H1 (cell line): Measurements from ENCODE around the gene SLC6A7. TPM values are rescaled to one million over a fixed set of nuclear protein-coding genes. Genes with fewer than 3 reads are reported as not detected.
A peak's percentile ranks its signal among the peaks of the same experiment; 100 is the strongest.

Experiments used
- CTCF ChIA-PET: fragments of 300-600 bp; sonication (Branson Sonifier 250); formaldehyde crosslinking; loops from one replicate; lab custom pipeline; 2021; ENCODE audit not compliant: partially characterized antibody; lab: Charles Lee
- POLR2A ChIA-PET: fragments of 300-600 bp; sonication (Branson Sonifier 250); formaldehyde crosslinking; loops from one replicate; lab custom pipeline; 2021; ENCODE audit warnings: inconsistent platforms; ENCODE audit not compliant: partially characterized antibody; lab: Charles Lee
- DNase-seq, 2 experiments: peaks; one replicate each; pipeline versions ENCODE4 v3.0.0 to v3.0.0-alpha.2; 2010 to 2022; ENCODE audit warnings: low spot score in 2 of 2, low read depth in 1 of 2, mixed read lengths in 1 of 2
- FAIRE-seq: peaks from 2 replicates; lab custom pipeline; 2011; peaks lifted over from hg19 to GRCh38; lab: Jason Lieb, UNC
- H2AFZ ChIP-seq: 2 replicates; pipeline ENCODE4 v1.8.1; 2012; ENCODE audit warnings: low read length, inconsistent platforms
- H2AK5ac ChIP-seq: 2 replicates; pipeline ENCODE4 v1.6.1; 2013; ENCODE audit warnings: low read depth, low read length
- H2BK120ac ChIP-seq: replicated peaks from 2 replicates; pipeline ENCODE3; 2013; ENCODE audit warnings: low read depth, low read length, inconsistent platforms
- H2BK12ac ChIP-seq: 2 replicates; pipeline ENCODE4 v1.6.1; 2013; ENCODE audit warnings: low read depth, low read length
- H2BK15ac ChIP-seq: 2 replicates; pipeline ENCODE4 v1.6.1; 2013; ENCODE audit warnings: low read length
- H2BK20ac ChIP-seq: 2 replicates; pipeline ENCODE4 v1.6.1; 2013; ENCODE audit warnings: low read length
- H2BK5ac ChIP-seq: 2 replicates; pipeline ENCODE4 v1.6.1; 2013; ENCODE audit warnings: low read depth, low read length
- H3K14ac ChIP-seq: 2 replicates; pipeline ENCODE4 v1.6.1; 2013; ENCODE audit warnings: inconsistent platforms; ENCODE audit not compliant: insufficient read length
- H3K18ac ChIP-seq: 2 replicates; pipeline ENCODE4 v1.6.1; 2013; ENCODE audit warnings: low read length; ENCODE audit errors: extremely low read depth
- H3K23ac ChIP-seq: 2 replicates; pipeline ENCODE4 v1.6.1; 2013; ENCODE audit warnings: inconsistent platforms; ENCODE audit not compliant: insufficient read length
- H3K23me2 ChIP-seq: 2 replicates; pipeline ENCODE4 v1.6.1; 2013; ENCODE audit warnings: low read depth, low read length
- H3K27ac ChIP-seq: 2 replicates; pipeline ENCODE4 v1.6.1; 2011; ENCODE audit warnings: low read depth, low read length, inconsistent platforms
- H3K27me3 ChIP-seq, 4 experiments: replicated peaks in 1 of 4; 1 replicate in 1 of 4; 2 replicates in 3 of 4; pipeline versions ENCODE4 v1.6.1 to v1.8.1; 2011 to 2013; ENCODE audit warnings: low read length in 3 of 4, mild to moderate bottlenecking in 3 of 4, inconsistent platforms in 2 of 4, mixed read lengths in 2 of 4, moderate library complexity in 1 of 4; ENCODE audit not compliant: control insufficient read depth in 3 of 4, insufficient read depth in 3 of 4; ENCODE audit errors: extremely low read depth in 1 of 4
- H3K36me3 ChIP-seq, 4 experiments: 2 replicates each; pipeline versions ENCODE4 v1.6.1 to v1.8.1; 2011 to 2013; ENCODE audit warnings: mild to moderate bottlenecking in 4 of 4, low read length in 3 of 4, moderate library complexity in 2 of 4, control low read depth in 1 of 4, inconsistent platforms in 1 of 4; ENCODE audit not compliant: insufficient read depth in 4 of 4, control insufficient read depth in 2 of 4
- H3K4ac ChIP-seq: replicated peaks from 2 replicates; pipeline ENCODE3; 2013; ENCODE audit warnings: low read length, low read depth, mixed read lengths, inconsistent platforms; ENCODE audit not compliant: insufficient read length
- H3K4me1 ChIP-seq, 4 experiments: replicated peaks in 1 of 4; 1 replicate in 1 of 4; 2 replicates in 3 of 4; pipeline versions ENCODE4 v1.6.1 to v1.8.1; 2011 to 2013; ENCODE audit warnings: low read length in 3 of 4, inconsistent platforms in 2 of 4, mixed read lengths in 1 of 4; ENCODE audit not compliant: insufficient read depth in 4 of 4, control insufficient read depth in 3 of 4
- H3K4me2 ChIP-seq, 2 experiments: 2 replicates each; pipeline versions ENCODE4 v1.6.1 to v1.8.1; 2011 to 2013; ENCODE audit warnings: low read depth in 2 of 2, low read length in 2 of 2, control low read depth in 1 of 2, inconsistent platforms in 1 of 2, mild to moderate bottlenecking in 1 of 2; ENCODE audit not compliant: insufficient read depth in 1 of 2
- H3K4me3 ChIP-seq, 4 experiments: fragments of 200-600, 300-600 bp in 1 of 4; sonication (generic), shearing (Covaris generic), sonication (Bioruptor Twin) in 1 of 4; 2 replicates each; pipeline versions ENCODE4 v1.5.1 to v1.8.1; 2011 to 2016; ENCODE audit warnings: low read length in 4 of 4, low read depth in 3 of 4, control low read depth in 2 of 4, inconsistent platforms in 2 of 4, mild to moderate bottlenecking in 2 of 4, mixed read lengths in 1 of 4, moderate library complexity in 1 of 4; ENCODE audit not compliant: insufficient read depth in 2 of 4; ENCODE audit errors: extremely low read depth in 1 of 4
- H3K56ac ChIP-seq: replicated peaks from 2 replicates; pipeline ENCODE3; 2013; ENCODE audit warnings: low read depth, mild to moderate bottlenecking, mixed read lengths, low read length, inconsistent platforms; ENCODE audit not compliant: insufficient read length
- H3K79me1 ChIP-seq: 2 replicates; pipeline ENCODE4 v1.6.1; 2013; ENCODE audit warnings: low read depth, low read length, control low read depth
- H3K79me2 ChIP-seq, 2 experiments: 2 replicates each; pipeline versions ENCODE4 v1.6.1 to v1.8.1; 2012 to 2013; ENCODE audit warnings: low read length in 2 of 2, mild to moderate bottlenecking in 2 of 2, inconsistent platforms in 1 of 2; ENCODE audit not compliant: insufficient read depth in 2 of 2, control insufficient read depth in 1 of 2
- H3K9ac ChIP-seq, 4 experiments: replicated peaks in 1 of 4; 1 replicate in 1 of 4; 2 replicates in 3 of 4; pipeline versions ENCODE4 v1.6.1 to v1.8.1; 2011 to 2013; ENCODE audit warnings: low read depth in 3 of 4, low read length in 3 of 4, control low read depth in 2 of 4, mild to moderate bottlenecking in 2 of 4, moderate library complexity in 2 of 4, inconsistent platforms in 1 of 4; ENCODE audit errors: extremely low read depth in 1 of 4
- H3K9me3 ChIP-seq, 2 experiments: 2 replicates each; pipeline versions ENCODE4 v1.6.1 to v1.8.1; 2012 to 2013; ENCODE audit warnings: mild to moderate bottlenecking in 2 of 2, moderate library complexity in 2 of 2, control low read depth in 1 of 2, inconsistent platforms in 1 of 2, low read depth in 1 of 2, low read length in 1 of 2, mixed read lengths in 1 of 2; ENCODE audit not compliant: insufficient read depth in 2 of 2
- H4K20me1 ChIP-seq, 2 experiments: replicated peaks in 1 of 2; 2 replicates each; pipeline versions ENCODE3 to v1.8.1; 2011 to 2013; ENCODE audit warnings: inconsistent platforms in 2 of 2, low read length in 2 of 2, mild to moderate bottlenecking in 1 of 2; ENCODE audit not compliant: insufficient read depth in 2 of 2, control insufficient read depth in 1 of 2
- H4K5ac ChIP-seq: 2 replicates; pipeline ENCODE4 v1.6.1; 2013; ENCODE audit warnings: low read length, low read depth, mixed read lengths, inconsistent platforms; ENCODE audit not compliant: insufficient read length
- H4K8ac ChIP-seq: 2 replicates; pipeline ENCODE4 v1.8.0; 2013; ENCODE audit warnings: mild to moderate bottlenecking, moderate library complexity, low read length, inconsistent platforms; ENCODE audit not compliant: insufficient read depth; ENCODE audit errors: extremely low read depth
- H4K91ac ChIP-seq: replicated peaks from 2 replicates; pipeline ENCODE3; 2013; ENCODE audit warnings: low read length, mixed read lengths, inconsistent platforms; ENCODE audit not compliant: insufficient read length
- ASH2L ChIP-seq: fragments of 200-600, 300-600 bp; sonication (generic); IDR thresholded peaks from one replicate; pipeline ENCODE4 v1.7.1; 2017; ENCODE audit warnings: low read length
- BRCA1 ChIP-seq: IDR thresholded peaks from 2 replicates; pipeline ENCODE4 v1.6.1; 2012; ENCODE audit warnings: low read depth, low read length, improper control_type of control experiment
- CBX8 ChIP-seq: fragments of 300-800, 300-1000 bp; sonication (generic); IDR thresholded peaks from 2 replicates; pipeline ENCODE4 v1.7.1; 2016; ENCODE audit warnings: low read depth, low read length, borderline replicate concordance
- FOSL1 ChIP-seq: IDR thresholded peaks from 2 replicates; pipeline ENCODE4 v1.6.1; 2011; ENCODE audit warnings: mild to moderate bottlenecking, low read depth, low read length, moderate library complexity; ENCODE audit not compliant: insufficient read depth
- GABPA ChIP-seq: IDR thresholded peaks from 2 replicates; pipeline ENCODE4 v1.6.1; 2011; ENCODE audit warnings: mild to moderate bottlenecking, low read length, moderate library complexity, borderline replicate concordance; ENCODE audit not compliant: insufficient read depth
- NANOG ChIP-seq: IDR thresholded peaks from 2 replicates; pipeline ENCODE4 v1.6.1; 2011; ENCODE audit warnings: low read length, low read depth, mild to moderate bottlenecking, inconsistent platforms; ENCODE audit not compliant: insufficient read depth, poor library complexity, severe bottlenecking
- POLR2A ChIP-seq, 2 experiments: IDR thresholded peaks; 1 replicate in 1 of 2; 2 replicates in 1 of 2; pipeline ENCODE4 v1.6.1; 2011; ENCODE audit warnings: low read depth in 2 of 2, low read length in 2 of 2, mild to moderate bottlenecking in 2 of 2; ENCODE audit errors: control extremely low read depth in 1 of 2
- POU5F1 ChIP-seq: IDR thresholded peaks from 2 replicates; pipeline ENCODE4 v1.6.1; 2011; ENCODE audit warnings: low read depth, mild to moderate bottlenecking, low read length, moderate library complexity
- RFX5 ChIP-seq: IDR thresholded peaks from 2 replicates; pipeline ENCODE4 v1.6.1; 2011; ENCODE audit warnings: low read depth, low read length, improper control_type of control experiment, borderline replicate concordance
- SAP30 ChIP-seq: fragments of 300-600 bp; sonication (generic); IDR thresholded peaks from 2 replicates; pipeline ENCODE4 v1.7.1; 2012; ENCODE audit warnings: low read length, moderate library complexity, mild to moderate bottlenecking, inconsistent platforms; ENCODE audit not compliant: insufficient read depth, insufficient replicate concordance
- SIX5 ChIP-seq: IDR thresholded peaks from 2 replicates; pipeline ENCODE4 v1.6.1; 2011; ENCODE audit warnings: mild to moderate bottlenecking, low read depth, low read length
- SP1 ChIP-seq: IDR thresholded peaks from 2 replicates; pipeline ENCODE4 v1.6.1; 2011; ENCODE audit warnings: low read depth, low read length
- SP2 ChIP-seq: IDR thresholded peaks from 2 replicates; pipeline ENCODE4 v1.6.1; 2012; ENCODE audit warnings: mild to moderate bottlenecking, low read length, inconsistent platforms
- TEAD4 ChIP-seq: IDR thresholded peaks from 2 replicates; pipeline ENCODE4 v1.6.1; 2012; ENCODE audit warnings: low read depth, low read length, inconsistent platforms, mixed read lengths
- WGBS, 2 experiments: shearing (Covaris generic) in 1 of 2; methylation state at CpG; one replicate each; pipeline versions ENCODE4 v1.1.6 to v1.1.7; 2013 to 2015; ENCODE audit warnings: low lambda C conversion rate in 2 of 2, mixed read lengths in 2 of 2, inconsistent platforms in 1 of 2, low coverage in 1 of 2, missing lambda C conversion rate in 1 of 2; ENCODE audit not compliant: insufficient replicate concordance in 2 of 2, insufficient coverage in 1 of 2, insufficient read length in 1 of 2; ENCODE audit errors: extremely low coverage in 1 of 2, missing lambda C conversion rate in 1 of 2; 5-methylcytosine and 5-hydroxymethylcytosine counted together
- polyA plus RNA-seq, 7 experiments: library from polyadenylated mRNA; depleted of rRNA in 3 of 7; stranded (reverse) in 5 of 7; unstranded in 2 of 7; fragments of >200 nt in 5 of 7; fragments of 200-250 nt in 2 of 7; gene quantifications; 1 replicate in 5 of 7; 2 replicates in 1 of 7; 4 replicates in 1 of 7; pipeline versions ENCODE4 v1.2.1 to v1.2.3, GENCODE V29; 2011 to 2013; ENCODE audit warnings: missing spikeins in 2 of 7, mixed read lengths in 2 of 7
- total RNA-seq: library from RNA; stranded (reverse); fragmentation: NEBNext Ultra II Directional; extraction: Animal tissue kit (Norgen Biotek cat#: 25700); gene quantifications from 2 replicates; pipeline ENCODE4 v1.2.1, GENCODE V29; 2021

The SLC6A7 gene
- total and polyA plus RNA-seq, 2 of the 8 experiments (the other 6 are each of a cell fraction or from before 2014, with no cell fraction given), result 0.07 to 0.12 TPM

GRCh38 chr5:150188146-150188842 lies 1.6 kb upstream of the SLC6A7 start:
- Histone ChIP-seq H2AK5ac (0 out of 2 replicates have a peak overlapping the region, but pooled peaks have one; percentile 5), H3K9ac (no peak overlapping the region), H4K8ac (no peak overlapping the region), H3K4me1 (peaks cover 4 to 26% (median 8%) of the 10 kb centered on the region in 4 experiments), H3K36me3 (no peaks in the 10 kb centered on the region), H3K14ac (no peak overlapping the region), H3K23ac (no peak overlapping the region), H3K23me2 (peaks cover 6% of the 10 kb centered on the region; the same call in 1 of the 2 replicates), H4K5ac (no peak overlapping the region), H3K27me3 (peaks cover 29 to 65% (median 60%) of the 10 kb centered on the region in 4 experiments), H3K18ac (no peak overlapping the region), H4K20me1 (peaks cover 1 to 3% of the 10 kb centered on the region in 2 experiments), H3K4me2 (no peak overlapping the region), H2BK20ac (no peak overlapping the region), H3K79me2 (no peaks in the 10 kb centered on the region), H2BK120ac (no peak overlapping the region), H2BK12ac (no peak overlapping the region), H2BK5ac (no peak overlapping the region), H3K27ac (no peak overlapping the region), H3K9me3 (no peaks in the 10 kb centered on the region), H2AFZ (no peak overlapping the region), H3K56ac (no peak overlapping the region), H3K79me1 (no peaks in the 10 kb centered on the region), H3K4me3 (no peak overlapping the region), H4K91ac (no peak overlapping the region), H3K4ac (no peak overlapping the region), H2BK15ac (no peak overlapping the region)
- 89% methylated on average over 3 of the region's 3 CpGs; no CpG with 5 or more reads in 1 of the 2 experiments for WGBS, 2 experiments
- no peak for DNase-seq
- no peak for FAIRE-seq
- CTCF ChIA-PET, result interaction anchor here (0.5 to 23.7 kb wide), 7 partner anchors 13 to 85 kb away, joined by 3 to 302 read pairs (median 5); no protein-coding TSS in a partner anchor
- POLR2A ChIA-PET, result no interaction called here
- TF ChIP-seq SP1 (no peak), SIX5 (no peak), FOSL1 (no peak), ASH2L (no peak), POLR2A (IDR thresholded peaks at IDR 0.05; ENCODE audit: control extremely low read depth in 1 of 2, low read depth in 2 of 2, low read length in 2 of 2) (no peak), SP2 (no peak), BRCA1 (no peak), GABPA (no peak), NANOG (no peak), TEAD4 (no peak), RFX5 (no peak), CBX8 (no peak), SAP30 (no peak), POU5F1 (no peak)
